K562 (cell line): ENCODE results near the gene PDK1. TPM values are rescaled to one million over a fixed set of nuclear protein-coding genes. Genes with fewer than 3 reads are reported as not detected.

Experiments used
- ARID1B ChIP-seq: fragments of 450-650 bp; IDR thresholded peaks from 2 replicates; pipeline ENCODE4 v1.6.1; 2016; ENCODE audit warnings: antibody characterized with exemption, mild to moderate bottlenecking, inconsistent platforms
- BDP1 ChIP-seq: IDR thresholded peaks from 3 replicates; pipeline ENCODE4 v1.6.1; 2011; ENCODE audit not compliant: insufficient read length, insufficient read depth
- CREB1 ChIP-seq, 2 experiments: sonication (generic) in 1 of 2; formaldehyde crosslinking in 1 of 2; IDR thresholded peaks; 2 replicates each; pipeline versions ENCODE4 v1.6.1 to v1.8.0; 2012 to 2022; ENCODE audit warnings: inconsistent platforms in 1 of 2, mild to moderate bottlenecking in 1 of 2, missing genetic modification reagents in 1 of 2, moderate library complexity in 1 of 2
- HDAC2 ChIP-seq: fragments of 450-650 bp; IDR thresholded peaks from 2 replicates; pipeline ENCODE4 v1.6.1; 2016; ENCODE audit warnings: mild to moderate bottlenecking
- HMGN3 ChIP-seq: IDR thresholded peaks from 2 replicates; pipeline ENCODE4 v1.6.1; 2011; ENCODE audit warnings: borderline replicate concordance, low read depth, mild to moderate bottlenecking, mixed read lengths, low read length; ENCODE audit not compliant: insufficient read length; ENCODE audit errors: extremely low read depth
- MAFG ChIP-seq: fragments of 450-650 bp; conservative IDR thresholded peaks from 2 replicates; pipeline ENCODE4 v1.6.1; 2016; ENCODE audit warnings: missing genetic modification characterization, missing compliant biosample characterization
- MAFK ChIP-seq: IDR thresholded peaks from 2 replicates; pipeline ENCODE4 v1.6.1; 2011; ENCODE audit warnings: low read length, improper control_type of control experiment
- NFE2 ChIP-seq: IDR thresholded peaks from 2 replicates; pipeline ENCODE4 v1.6.1; 2014; ENCODE audit warnings: antibody characterized with exemption, low read depth
- RBM25 ChIP-seq: fragments of 200-400 bp; formaldehyde crosslinking; IDR thresholded peaks from 2 replicates; pipeline ENCODE4 v1.6.1; 2018; ENCODE audit warnings: low read length, low read depth, moderate library complexity; ENCODE audit not compliant: severe bottlenecking
- RFX5 ChIP-seq: IDR thresholded peaks from 2 replicates; pipeline ENCODE4 v1.6.1; 2011; ENCODE audit warnings: low read depth, mild to moderate bottlenecking, improper control_type of control experiment, low read length
- SAFB2 ChIP-seq: fragments of 200-400 bp; formaldehyde crosslinking; IDR thresholded peaks from 2 replicates; pipeline ENCODE4 v1.6.1; 2018; ENCODE audit warnings: borderline replicate concordance, low read length, low read depth, moderate library complexity; ENCODE audit not compliant: severe bottlenecking
- THRB ChIP-seq: fragments of 450-650 bp; formaldehyde crosslinking; conservative IDR thresholded peaks from 2 replicates; pipeline ENCODE4 v1.4.0; 2022; ENCODE audit warnings: mild to moderate bottlenecking, missing genetic modification characterization
- ZBTB1 ChIP-seq: sonication (generic); formaldehyde crosslinking; IDR thresholded peaks from 2 replicates; pipeline ENCODE4 v1.8.1; 2023; ENCODE audit warnings: missing genetic modification reagents, low read depth, mild to moderate bottlenecking, borderline replicate concordance
- ZNF324 ChIP-seq: fragments of 250-450 bp; sonication (Bioruptor Pico); IDR thresholded peaks from 2 replicates; pipeline ENCODE4 v1.4.0; 2020; ENCODE audit warnings: mild to moderate bottlenecking
- ZNF668 ChIP-seq: fragments of 250-450 bp; sonication (Bioruptor Pico); IDR thresholded peaks from 2 replicates; pipeline ENCODE4 v1.8.0; 2022; ENCODE audit warnings: mild to moderate bottlenecking, inconsistent platforms
- polyA plus RNA-seq, 8 experiments: library from polyadenylated mRNA; depleted of rRNA in 4 of 8; stranded (reverse) in 5 of 8; unstranded in 3 of 8; fragments of >200 nt; fragmentation: Nextera tagmentation in 2 of 8; fragmentation: Illumina TruSeq in 1 of 8; extraction: Ambion mirVana in 2 of 8; extraction: Trizol in 1 of 8; gene quantifications; 2 replicates each; pipeline versions ENCODE4 v1.2.1 to v1.2.3, GENCODE V29; 2011 to 2014; ENCODE audit warnings: inconsistent platforms in 1 of 8, missing spikeins in 1 of 8
- total RNA-seq, 7 experiments: library from RNA; depleted of rRNA in 6 of 7; stranded (reverse); fragments of >200 nt in 6 of 7; fragmentation: Illumina TruSeq in 2 of 7; extraction: Trizol in 2 of 7; gene quantifications; 2 replicates each; pipeline versions ENCODE4 v1.2.1 to v1.2.3, GENCODE V29; 2011 to 2021; ENCODE audit warnings: low replicate concordance in 1 of 7
- TF ChIP-seq, protein P1 (sequence below): fragments of 250-450 bp; sonication (Bioruptor Pico); IDR thresholded peaks from 2 replicates; pipeline ENCODE4 v1.4.0; 2020
- TF ChIP-seq, protein P2 (sequence below), 2 experiments: fragments of 450-650 bp; IDR thresholded peaks; 2 replicates each; pipeline ENCODE4 v1.6.1; 2016
- TF ChIP-seq, protein P3 (sequence below), 2 experiments: fragments of 450-650 bp in 1 of 2; sonication (generic) in 1 of 2; formaldehyde crosslinking in 1 of 2; IDR thresholded peaks in 1 of 2; conservative IDR thresholded peaks in 1 of 2; 2 replicates each; pipeline versions ENCODE4 v1.6.1 to v1.8.1; 2016 to 2023; ENCODE audit warnings: mild to moderate bottlenecking in 2 of 2, moderate library complexity in 2 of 2, inconsistent platforms in 1 of 2, missing genetic modification reagents in 1 of 2
- TF ChIP-seq, protein P4 (sequence below): fragments of 200-400 bp; formaldehyde crosslinking; IDR thresholded peaks from 2 replicates; pipeline ENCODE4 v1.6.1; 2017; ENCODE audit warnings: mild to moderate bottlenecking, low read depth, low read length, moderate library complexity

Gene PDK1
- total and polyA plus RNA-seq, 9 of the 15 experiments (the other 6 are each of a cell fraction or from before 2014, with no cell fraction given), result 3.5 to 176 (median 13.9) TPM

GRCh38 chr2:172639823-172640222, 83.9 kb downstream of the PDK1 start (continued):
- TF ChIP-seq SAFB2, result no peak
- TF ChIP-seq RBM25, result no peak
- TF ChIP-seq HDAC2, result 0 out of 2 replicates have a peak, but pooled peaks have one; percentile 32
- TF ChIP-seq ZBTB1 (CRISPR knock-in tag), result no peak
- TF ChIP-seq, protein P1, sequence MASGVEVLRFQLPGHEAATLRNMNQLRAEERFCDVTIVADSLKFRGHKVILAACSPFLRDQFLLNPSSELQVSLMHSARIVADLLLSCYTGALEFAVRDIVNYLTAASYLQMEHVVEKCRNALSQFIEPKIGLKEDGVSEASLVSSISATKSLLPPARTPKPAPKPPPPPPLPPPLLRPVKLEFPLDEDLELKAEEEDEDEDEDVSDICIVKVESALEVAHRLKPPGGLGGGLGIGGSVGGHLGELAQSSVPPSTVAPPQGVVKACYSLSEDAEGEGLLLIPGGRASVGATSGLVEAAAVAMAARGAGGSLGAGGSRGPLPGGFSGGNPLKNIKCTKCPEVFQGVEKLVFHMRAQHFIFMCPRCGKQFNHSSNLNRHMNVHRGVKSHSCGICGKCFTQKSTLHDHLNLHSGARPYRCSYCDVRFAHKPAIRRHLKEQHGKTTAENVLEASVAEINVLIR (CRISPR knock-in tag), result peak; percentile 75
- TF ChIP-seq BDP1, result no peak
- TF ChIP-seq ZNF324, result no peak
- TF ChIP-seq, protein P2, sequence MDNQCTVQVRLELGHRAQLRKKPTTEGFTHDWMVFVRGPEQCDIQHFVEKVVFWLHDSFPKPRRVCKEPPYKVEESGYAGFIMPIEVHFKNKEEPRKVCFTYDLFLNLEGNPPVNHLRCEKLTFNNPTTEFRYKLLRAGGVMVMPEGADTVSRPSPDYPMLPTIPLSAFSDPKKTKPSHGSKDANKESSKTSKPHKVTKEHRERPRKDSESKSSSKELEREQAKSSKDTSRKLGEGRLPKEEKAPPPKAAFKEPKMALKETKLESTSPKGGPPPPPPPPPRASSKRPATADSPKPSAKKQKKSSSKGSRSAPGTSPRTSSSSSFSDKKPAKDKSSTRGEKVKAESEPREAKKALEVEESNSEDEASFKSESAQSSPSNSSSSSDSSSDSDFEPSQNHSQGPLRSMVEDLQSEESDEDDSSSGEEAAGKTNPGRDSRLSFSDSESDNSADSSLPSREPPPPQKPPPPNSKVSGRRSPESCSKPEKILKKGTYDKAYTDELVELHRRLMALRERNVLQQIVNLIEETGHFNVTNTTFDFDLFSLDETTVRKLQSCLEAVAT (IDR thresholded peaks at IDR 0.05), result peak in 1 of 2 experiments; percentile 85; a peak in 2 of 4 replicates
- peak; percentile 95 for TF ChIP-seq RFX5
- TF ChIP-seq, protein P3, sequence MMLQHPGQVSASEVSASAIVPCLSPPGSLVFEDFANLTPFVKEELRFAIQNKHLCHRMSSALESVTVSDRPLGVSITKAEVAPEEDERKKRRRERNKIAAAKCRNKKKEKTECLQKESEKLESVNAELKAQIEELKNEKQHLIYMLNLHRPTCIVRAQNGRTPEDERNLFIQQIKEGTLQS (IDR thresholded peaks at IDR 0.05), result peak; percentile 55
- TF ChIP-seq, protein P3 (CRISPR knock-in tag; conservative IDR thresholded peaks at IDR 0.05), result 0 out of 2 replicates have a peak, but pooled peaks have one; percentile 19
- TF ChIP-seq, protein P4, sequence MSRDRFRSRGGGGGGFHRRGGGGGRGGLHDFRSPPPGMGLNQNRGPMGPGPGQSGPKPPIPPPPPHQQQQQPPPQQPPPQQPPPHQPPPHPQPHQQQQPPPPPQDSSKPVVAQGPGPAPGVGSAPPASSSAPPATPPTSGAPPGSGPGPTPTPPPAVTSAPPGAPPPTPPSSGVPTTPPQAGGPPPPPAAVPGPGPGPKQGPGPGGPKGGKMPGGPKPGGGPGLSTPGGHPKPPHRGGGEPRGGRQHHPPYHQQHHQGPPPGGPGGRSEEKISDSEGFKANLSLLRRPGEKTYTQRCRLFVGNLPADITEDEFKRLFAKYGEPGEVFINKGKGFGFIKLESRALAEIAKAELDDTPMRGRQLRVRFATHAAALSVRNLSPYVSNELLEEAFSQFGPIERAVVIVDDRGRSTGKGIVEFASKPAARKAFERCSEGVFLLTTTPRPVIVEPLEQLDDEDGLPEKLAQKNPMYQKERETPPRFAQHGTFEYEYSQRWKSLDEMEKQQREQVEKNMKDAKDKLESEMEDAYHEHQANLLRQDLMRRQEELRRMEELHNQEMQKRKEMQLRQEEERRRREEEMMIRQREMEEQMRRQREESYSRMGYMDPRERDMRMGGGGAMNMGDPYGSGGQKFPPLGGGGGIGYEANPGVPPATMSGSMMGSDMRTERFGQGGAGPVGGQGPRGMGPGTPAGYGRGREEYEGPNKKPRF, result no peak
- TF ChIP-seq ARID1B, result peak; percentile 43; the same call in 1 of the 2 replicates
- TF ChIP-seq NFE2, result peak; percentile 79
- no peak for TF ChIP-seq ZNF668
- no peak for TF ChIP-seq THRB
- TF ChIP-seq MAFG (tag), result peak; percentile 66
- TF ChIP-seq HMGN3, result no peak
- TF ChIP-seq CREB1 (IDR thresholded peaks at IDR 0.05), result no peak
- TF ChIP-seq CREB1 (CRISPR knock-in tag; IDR thresholded peaks at IDR 0.05), result peak; percentile 77
- peak; percentile 78 for TF ChIP-seq MAFK
